MM.1S (cell line): ENCODE results near the gene SYNE1.

Source experiments
- DNase-seq: peaks from one replicate; pipeline ENCODE4 v3.0.0-alpha.2; 2015
- H2AFZ ChIP-seq: fragments of 300-600 bp; sonication (generic); 2 replicates; pipeline ENCODE4 v1.6.0; 2016; ENCODE audit warnings: antibody characterized with exemption, low read length
- H3F3A ChIP-seq: fragments of 300-600 bp; sonication (generic); 2 replicates; pipeline ENCODE4 v1.6.1; 2016; ENCODE audit warnings: mild to moderate bottlenecking, antibody characterized with exemption, low read length, moderate library complexity, mixed read lengths; ENCODE audit not compliant: insufficient read depth
- H3K27ac ChIP-seq: fragments of 300-600 bp; sonication (generic); 2 replicates; pipeline ENCODE4 v1.5.1; 2016; ENCODE audit warnings: mild to moderate bottlenecking, low read length
- H3K27me3 ChIP-seq: fragments of 300-600 bp; sonication (generic); replicated peaks from 2 replicates; pipeline ENCODE4 v1.6.0; 2016; ENCODE audit warnings: low read length; ENCODE audit not compliant: insufficient read depth
- H3K36me3 ChIP-seq: fragments of 300-600 bp; sonication (generic); replicated peaks from 2 replicates; pipeline ENCODE4 v1.6.1; 2016; ENCODE audit warnings: mild to moderate bottlenecking, low read length, mixed read lengths; ENCODE audit not compliant: insufficient read depth
- H3K4me1 ChIP-seq: fragments of 300-600 bp; sonication (generic); 2 replicates; pipeline ENCODE4 v1.6.1; 2016; ENCODE audit warnings: low read length, mixed read lengths
- H3K4me2 ChIP-seq: fragments of 300-600 bp; sonication (generic); 2 replicates; pipeline ENCODE4 v1.6.0; 2016; ENCODE audit warnings: low read depth, low read length
- H3K4me3 ChIP-seq: fragments of 300-600 bp; sonication (generic); 2 replicates; pipeline ENCODE4 v1.5.1; 2016; ENCODE audit warnings: low read length, mixed read lengths
- H3K79me2 ChIP-seq: fragments of 300-600 bp; sonication (generic); 2 replicates; pipeline ENCODE4 v1.6.1; 2016; ENCODE audit warnings: mixed run types, low read length, mixed read lengths
- H3K9ac ChIP-seq: fragments of 300-600 bp; sonication (generic); 2 replicates; pipeline ENCODE4 v1.6.1; 2016; ENCODE audit warnings: low read length, mixed read lengths
- H3K9me2 ChIP-seq: fragments of 300-600 bp; sonication (generic); replicated peaks from 2 replicates; pipeline ENCODE4 v1.6.1; 2016; ENCODE audit warnings: mild to moderate bottlenecking, low read length, mixed read lengths; ENCODE audit not compliant: insufficient read depth
- H3K9me3 ChIP-seq: fragments of 300-600 bp; sonication (generic); replicated peaks from 2 replicates; pipeline ENCODE4 v1.6.1; 2016; ENCODE audit warnings: mild to moderate bottlenecking, low read length, mixed read lengths; ENCODE audit not compliant: insufficient read depth
- H4K20me1 ChIP-seq: fragments of 300-600 bp; sonication (generic); 2 replicates; pipeline ENCODE4 v1.6.1; 2016; ENCODE audit warnings: mild to moderate bottlenecking, low read length, moderate library complexity, mixed read lengths; ENCODE audit not compliant: insufficient read depth
- CTCF ChIP-seq: fragments of 300-600 bp; sonication (generic); IDR thresholded peaks from 2 replicates; pipeline ENCODE4 v1.5.1; 2016; ENCODE audit warnings: antibody characterized with exemption, low read length, mixed read lengths
- EZH2 ChIP-seq: fragments of 300-600 bp; sonication (generic); optimal IDR thresholded peaks from 2 replicates; pipeline ENCODE3; 2017; ENCODE audit warnings: low read depth, mild to moderate bottlenecking, antibody characterized with exemption, low read length, mixed read lengths
- EZH2phosphoT487 ChIP-seq: fragments of 300-600 bp; sonication (generic); IDR thresholded peaks from 2 replicates; pipeline ENCODE4 v1.6.1; 2018; ENCODE audit warnings: antibody characterized with exemption, low read length

The SYNE1 gene

GRCh38 chr6:152265651-152266050 lies 371.5 kb downstream of the SYNE1 start:
- Histone ChIP-seq H3K27me3 (no peaks in the 10 kb centered on the region), H3K79me2 (no peaks in the 10 kb centered on the region), H3K4me3 (no peak overlapping the region), H3F3A (no peaks in the 10 kb centered on the region), H3K9me2 (no peaks in the 10 kb centered on the region), H3K4me2 (no peak overlapping the region), H3K4me1 (no peaks in the 10 kb centered on the region), H3K9me3 (no peaks in the 10 kb centered on the region), H4K20me1 (no peaks in the 10 kb centered on the region), H3K27ac (no peak overlapping the region), H3K9ac (no peak overlapping the region), H2AFZ (no peak overlapping the region), H3K36me3 (no peaks in the 10 kb centered on the region)
- TF ChIP-seq EZH2phosphoT487, result no peak
- TF ChIP-seq CTCF, result no peak
- no peak for TF ChIP-seq EZH2
- DNase-seq, result no peak

DNA sequence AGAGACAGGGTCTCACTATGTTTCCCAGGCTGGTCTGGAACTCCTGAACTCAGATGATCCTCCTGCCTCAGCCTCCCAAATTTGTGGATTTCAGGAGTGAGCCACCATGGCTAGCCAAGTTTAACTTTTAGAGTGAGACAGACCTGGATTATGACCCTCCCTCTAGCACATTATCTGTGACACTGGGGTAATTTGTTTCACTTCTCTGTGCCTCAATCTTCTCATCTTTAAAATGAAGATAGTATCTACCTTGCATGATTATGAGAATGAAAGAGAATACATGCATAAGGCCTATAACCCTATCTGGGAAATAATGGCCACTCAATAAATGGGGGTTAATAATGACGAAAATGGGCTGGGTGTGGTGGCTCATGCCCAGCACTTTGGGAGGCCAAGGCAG lies 373.6 kb downstream of the SYNE1 start:
- no peak for DNase-seq
- Histone ChIP-seq H3K27me3 (no peaks in the 10 kb centered on the region), H3F3A (no peaks in the 10 kb centered on the region), H3K9me3 (no peaks in the 10 kb centered on the region), H2AFZ (no peak overlapping the region), H3K4me3 (no peak overlapping the region), H3K27ac (no peak overlapping the region), H3K36me3 (no peaks in the 10 kb centered on the region), H3K9me2 (no peaks in the 10 kb centered on the region), H3K4me2 (no peak overlapping the region), H3K4me1 (no peaks in the 10 kb centered on the region), H3K79me2 (no peaks in the 10 kb centered on the region), H4K20me1 (no peaks in the 10 kb centered on the region), H3K9ac (no peak overlapping the region)
- TF ChIP-seq CTCF, result no peak
- TF ChIP-seq EZH2phosphoT487, result no peak
- TF ChIP-seq EZH2, result no peak

DNA sequence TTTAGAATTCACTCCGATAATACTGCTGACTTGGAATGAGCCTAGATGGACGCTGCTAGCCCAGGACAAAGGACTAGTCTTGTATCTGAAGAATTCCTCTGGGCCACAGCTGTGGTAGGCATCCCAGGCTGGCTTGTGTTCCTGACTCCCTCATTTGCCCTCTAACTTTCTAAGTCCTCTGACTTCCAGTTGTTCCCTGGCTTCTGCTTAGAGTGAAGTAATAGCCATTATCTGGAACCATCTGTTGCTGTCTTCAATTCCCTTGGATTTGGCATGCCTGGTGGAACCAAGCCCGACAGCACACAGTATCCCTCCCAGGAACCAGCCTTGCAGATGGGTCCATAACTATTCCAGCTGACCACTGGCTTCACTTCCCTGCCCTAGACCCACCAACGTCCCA lies 376.0 kb downstream of the SYNE1 start:
- H3K9ac ChIP-seq, result no peak overlapping the region
- no peaks in the 10 kb centered on the region for H3K27me3 ChIP-seq
- H3K4me3 ChIP-seq, result no peak overlapping the region
- H3K79me2 ChIP-seq, result no peaks in the 10 kb centered on the region
- no peaks in the 10 kb centered on the region for H3K9me2 ChIP-seq
- no peaks in the 10 kb centered on the region for H3K36me3 ChIP-seq
- no peak overlapping the region for H3K4me2 ChIP-seq
- no peaks in the 10 kb centered on the region for H3K9me3 ChIP-seq
- no peaks in the 10 kb centered on the region for H3F3A ChIP-seq
- H4K20me1 ChIP-seq, result no peaks in the 10 kb centered on the region
- no peak overlapping the region for H3K27ac ChIP-seq
- TF ChIP-seq EZH2, result no peak
- TF ChIP-seq EZH2phosphoT487, result no peak
- no peak for TF ChIP-seq CTCF
- no peaks in the 10 kb centered on the region for H3K4me1 ChIP-seq
- no peak for DNase-seq
- no peak overlapping the region for H2AFZ ChIP-seq

DNA sequence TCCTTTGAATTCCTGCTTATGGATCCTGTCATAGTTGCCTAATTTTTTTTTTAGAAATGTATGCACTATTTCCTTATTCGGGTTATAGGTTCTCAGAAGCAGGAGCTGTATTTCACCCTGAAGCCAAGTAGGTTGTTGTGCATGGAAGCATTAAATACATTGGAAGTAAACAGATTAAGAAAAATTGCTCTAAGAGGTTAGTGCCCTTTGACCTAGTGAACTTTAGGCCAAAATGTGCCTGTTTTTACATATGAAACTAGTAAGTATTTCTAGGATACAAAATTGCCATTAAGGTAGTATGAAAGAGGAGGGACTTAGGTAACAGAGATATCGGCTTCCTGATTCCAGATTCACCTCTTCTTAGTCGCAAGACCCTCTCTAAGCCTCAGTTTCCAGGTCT lies 377.9 kb downstream of the SYNE1 start:
- H2AFZ ChIP-seq, result no peak overlapping the region
- H3K27ac ChIP-seq, result no peak overlapping the region
- H3K27me3 ChIP-seq, result no peaks in the 10 kb centered on the region
- no peak overlapping the region for H3K4me2 ChIP-seq
- TF ChIP-seq CTCF, result no peak
- TF ChIP-seq EZH2phosphoT487, result no peak
- TF ChIP-seq EZH2, result no peak
- no peaks in the 10 kb centered on the region for H3K4me1 ChIP-seq
- DNase-seq, result no peak
- no peaks in the 10 kb centered on the region for H3K9me3 ChIP-seq
- H3K36me3 ChIP-seq, result no peaks in the 10 kb centered on the region
- no peak overlapping the region for H3K4me3 ChIP-seq
- H4K20me1 ChIP-seq, result no peaks in the 10 kb centered on the region
- no peaks in the 10 kb centered on the region for H3K79me2 ChIP-seq
- no peaks in the 10 kb centered on the region for H3K9me2 ChIP-seq
- H3F3A ChIP-seq, result no peaks in the 10 kb centered on the region
- H3K9ac ChIP-seq, result no peak overlapping the region
